ENCODE results near the gene C11orf65. TPM values are rescaled to one million over a fixed set of nuclear protein-coding genes. Genes with fewer than 3 reads are reported as not detected.
"Not testable (repeated sequence)": the region's sequence is repeated elsewhere in the genome, so short reads cannot be mapped to it uniquely, and the experiment has no call there.

Gene C11orf65
- total RNA-seq, 1 experiment from 2014 or later, result 0.43 TPM

GRCh38 chr11:108466405-108466804 lies 924 bp downstream of the C11orf65 start:
- TF ChIP-seq CTCF (conservative IDR thresholded peaks at IDR 0.05; ENCODE audit: low read depth, low read length), result no peak
- no peak for TF ChIP-seq EZH2 (IDR thresholded peaks at IDR 0.05; ENCODE audit: borderline replicate concordance, low read depth, low read length, poor library complexity, severe bottlenecking)
- DNase-seq (ENCODE audit: low spot score), result no peak
- ChIA-PET POLR2A (ENCODE audit: low non-redundant PET) (no interaction called here), CTCF (no interaction called here)
- Histone ChIP-seq H3K27ac (ENCODE audit: low read depth, low read length, poor library complexity, severe bottlenecking) (peak overlapping the region; percentile 96), H3K4me3 (ENCODE audit: low read depth, low read length, poor library complexity, severe bottlenecking) (peak overlapping the region; percentile 50), H3K9me3 (ENCODE audit: low read depth, low read length, poor library complexity, severe bottlenecking) (no peaks in the 10 kb centered on the region), H3K4me1 (ENCODE audit: insufficient read depth, low read length, poor library complexity, severe bottlenecking) (peaks cover 7% of the 10 kb centered on the region), H3K27me3 (replicated peaks; ENCODE audit: insufficient read depth, low read depth, low read length, poor library complexity) (no peaks in the 10 kb centered on the region), H3K36me3 (ENCODE audit: insufficient read depth, low read length, poor library complexity, severe bottlenecking) (no peaks in the 10 kb centered on the region)
- BruUV-seq (replicated peaks), result no TSS peak
- intact Hi-C loops (cut with micrococcal nuclease; ENCODE audit: unreplicated experiment), result loop anchor here (5.0 kb wide), 1 partner anchor 244 kb away; the partner anchor contains the start of genes ATM and NPAT

DNA sequence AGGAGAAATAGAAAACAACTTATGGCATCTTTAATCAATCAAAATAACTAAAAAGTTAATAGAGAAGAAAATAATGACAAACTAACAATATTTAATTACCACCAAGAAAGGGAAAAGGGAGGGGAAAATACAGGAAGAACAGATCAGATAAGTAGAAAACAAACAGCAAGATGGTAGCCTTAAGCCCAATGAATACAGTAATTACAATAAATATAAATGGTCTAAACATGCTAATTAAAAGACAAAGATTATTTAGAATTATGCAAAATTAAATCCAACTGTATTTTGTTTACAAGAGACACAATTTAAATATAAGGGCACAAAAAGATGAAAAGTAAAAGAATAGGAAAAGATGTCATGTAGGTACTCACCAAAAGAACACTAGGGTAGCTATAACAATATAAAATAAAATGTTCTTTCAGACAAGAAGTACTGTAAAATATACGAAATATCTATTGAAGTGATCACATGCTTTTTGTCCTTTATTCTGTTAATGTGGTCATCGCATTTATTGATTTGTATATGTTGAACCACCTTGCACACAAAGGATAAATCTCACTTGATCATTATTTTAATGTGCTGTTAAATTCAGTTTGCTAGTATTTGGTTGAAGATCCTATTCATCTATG lies 14.0 kb downstream of the C11orf65 start:
- BruUV-seq (replicated peaks), result no TSS peak
- TF ChIP-seq EZH2 (IDR thresholded peaks at IDR 0.05; ENCODE audit: borderline replicate concordance, low read depth, low read length, poor library complexity, severe bottlenecking) (no peak), CTCF (conservative IDR thresholded peaks at IDR 0.05; ENCODE audit: low read depth, low read length) (no peak)
- no peak for DNase-seq (ENCODE audit: low spot score)
- ChIA-PET POLR2A (ENCODE audit: low non-redundant PET) (no interaction called here), CTCF (no interaction called here)
- no peak overlapping the region for H3K27ac ChIP-seq (ENCODE audit: low read depth, low read length, poor library complexity, severe bottlenecking)
- intact Hi-C loops (cut with micrococcal nuclease; ENCODE audit: unreplicated experiment), result no loop called here
- no peaks in the 10 kb centered on the region for H3K4me1 ChIP-seq (ENCODE audit: insufficient read depth, low read length, poor library complexity, severe bottlenecking)
- H3K4me3 ChIP-seq (ENCODE audit: low read depth, low read length, poor library complexity, severe bottlenecking), result no peak overlapping the region
- no peaks in the 10 kb centered on the region for H3K27me3 ChIP-seq (replicated peaks; ENCODE audit: insufficient read depth, low read depth, low read length, poor library complexity)
- no peaks in the 10 kb centered on the region for H3K36me3 ChIP-seq (ENCODE audit: insufficient read depth, low read length, poor library complexity, severe bottlenecking)
- H3K9me3 ChIP-seq (ENCODE audit: low read depth, low read length, poor library complexity, severe bottlenecking), result peaks cover 5% of the 10 kb centered on the region

GRCh38 chr11:108441445-108441844 lies 25.9 kb downstream of the C11orf65 start:
- CTCF ChIA-PET; H3K27ac ChIP-seq (ENCODE audit: low read depth, low read length, poor library complexity, severe bottlenecking); H3K4me1 ChIP-seq (ENCODE audit: insufficient read depth, low read length, poor library complexity, severe bottlenecking); H3K9me3 ChIP-seq (ENCODE audit: low read depth, low read length, poor library complexity, severe bottlenecking); intact Hi-C loops (cut with micrococcal nuclease; ENCODE audit: unreplicated experiment); BruUV-seq (replicated peaks); DNase-seq (ENCODE audit: low spot score); H3K36me3 ChIP-seq (ENCODE audit: insufficient read depth, low read length, poor library complexity, severe bottlenecking); POLR2A ChIA-PET (ENCODE audit: low non-redundant PET); H3K4me3 ChIP-seq (ENCODE audit: low read depth, low read length, poor library complexity, severe bottlenecking); H3K27me3 ChIP-seq (replicated peaks; ENCODE audit: insufficient read depth, low read depth, low read length, poor library complexity): not testable (repeated sequence)

GRCh38 chr11:108436594-108436993 lies 30.7 kb downstream of the C11orf65 start:
- BruUV-seq (replicated peaks), result no TSS peak
- Histone ChIP-seq H3K27ac (ENCODE audit: low read depth, low read length, poor library complexity, severe bottlenecking) (no peak overlapping the region), H3K27me3 (replicated peaks; ENCODE audit: insufficient read depth, low read depth, low read length, poor library complexity) (no peaks in the 10 kb centered on the region), H3K9me3 (ENCODE audit: low read depth, low read length, poor library complexity, severe bottlenecking) (peaks cover 10% of the 10 kb centered on the region), H3K4me1 (ENCODE audit: insufficient read depth, low read length, poor library complexity, severe bottlenecking) (no peaks in the 10 kb centered on the region), H3K36me3 (ENCODE audit: insufficient read depth, low read length, poor library complexity, severe bottlenecking) (no peaks in the 10 kb centered on the region), H3K4me3 (ENCODE audit: low read depth, low read length, poor library complexity, severe bottlenecking) (no peak overlapping the region)
- TF ChIP-seq CTCF (conservative IDR thresholded peaks at IDR 0.05; ENCODE audit: low read depth, low read length), result no peak
- TF ChIP-seq EZH2 (IDR thresholded peaks at IDR 0.05; ENCODE audit: borderline replicate concordance, low read depth, low read length, poor library complexity, severe bottlenecking), result no peak
- POLR2A ChIA-PET (ENCODE audit: low non-redundant PET), result no interaction called here
- intact Hi-C loops (cut with micrococcal nuclease; ENCODE audit: unreplicated experiment), result no loop called here
- CTCF ChIA-PET, result no interaction called here
- no peak for DNase-seq (ENCODE audit: low spot score)

Measured in A673 (cell line).